GM19238 (cell line): ENCODE results near the gene EYA4.

Experiments
- DNase-seq: peaks from one replicate; pipeline ENCODE4 v3.0.0; 2011; ENCODE audit warnings: low spot score; ENCODE audit not compliant: insufficient read length

EYA4 gene

GRCh38 chr6:133568970-133569889 is 328.1 kb downstream of the EYA4 start:
- DNase-seq: peak; percentile 5

GRCh38 chr6:133571681-133572080 is 330.5 kb downstream of the EYA4 start:
- no peak for DNase-seq

- DNase-seq: no peak
Measured at GRCh38 chr6:133577851-133578250, 336.7 kb downstream of the EYA4 start.
